Mesendoderm (in vitro differentiated cells): ENCODE measurements around the gene PLXNA3. TPM values are rescaled to one million over a fixed set of nuclear protein-coding genes. Genes with fewer than 3 reads are reported as not detected.

Experiments
- DNase-seq: peaks from one replicate; pipeline ENCODE4 v3.0.0; 2013
- H2AK5ac ChIP-seq: 2 replicates; pipeline ENCODE4 v1.6.1; 2013; ENCODE audit warnings: low read length, inconsistent platforms
- H2BK120ac ChIP-seq: 2 replicates; pipeline ENCODE4 v1.6.1; 2013; ENCODE audit warnings: low read depth, mild to moderate bottlenecking, low read length, moderate library complexity, mixed read lengths
- H2BK15ac ChIP-seq: replicated peaks from 2 replicates; pipeline ENCODE4 v1.6.1; 2013; ENCODE audit warnings: low read depth, mild to moderate bottlenecking, moderate library complexity
- H2BK5ac ChIP-seq: 2 replicates; pipeline ENCODE4 v1.6.1; 2013; ENCODE audit warnings: low read length, inconsistent platforms
- H3K18ac ChIP-seq: 2 replicates; pipeline ENCODE4 v1.6.1; 2013; ENCODE audit warnings: mild to moderate bottlenecking, low read length, mixed read lengths
- H3K23ac ChIP-seq: one replicate; pipeline ENCODE4 v1.6.1; 2013; ENCODE audit warnings: low read length
- H3K27ac ChIP-seq: 2 replicates; pipeline ENCODE4 v1.5.1; 2013; ENCODE audit warnings: low read depth, mild to moderate bottlenecking, inconsistent platforms, low read length, moderate library complexity
- H3K27me3 ChIP-seq: 2 replicates; pipeline ENCODE4 v1.6.1; 2013; ENCODE audit warnings: low read length, control low read depth, mild to moderate bottlenecking, inconsistent platforms; ENCODE audit not compliant: insufficient read depth, poor library complexity
- H3K36me3 ChIP-seq: 2 replicates; pipeline ENCODE4 v1.6.1; 2013; ENCODE audit warnings: low read length, inconsistent platforms; ENCODE audit not compliant: control insufficient read depth, insufficient read depth
- H3K4ac ChIP-seq: one replicate; pipeline ENCODE4 v1.6.1; 2013; ENCODE audit warnings: low read depth, mild to moderate bottlenecking, low read length, moderate library complexity
- H3K4me1 ChIP-seq: 2 replicates; pipeline ENCODE4 v1.6.1; 2013; ENCODE audit warnings: low read depth, low read length, inconsistent platforms; ENCODE audit not compliant: control insufficient read depth
- H3K4me2 ChIP-seq: 2 replicates; pipeline ENCODE4 v1.6.1; 2013; ENCODE audit warnings: low read length
- H3K4me3 ChIP-seq: 2 replicates; pipeline ENCODE4 v1.5.1; 2013; ENCODE audit warnings: mild to moderate bottlenecking, low read length
- H3K56ac ChIP-seq: one replicate; pipeline ENCODE4 v1.6.1; 2013; ENCODE audit warnings: low read length
- H3K79me1 ChIP-seq: 2 replicates; pipeline ENCODE4 v1.6.1; 2013; ENCODE audit warnings: low read length, inconsistent platforms
- H3K79me2 ChIP-seq: 2 replicates; pipeline ENCODE4 v1.6.1; 2013; ENCODE audit warnings: mild to moderate bottlenecking, low read length; ENCODE audit not compliant: control insufficient read depth, insufficient read depth
- H3K9ac ChIP-seq: 2 replicates; pipeline ENCODE4 v1.6.1; 2013; ENCODE audit warnings: low read length, inconsistent platforms
- H4K5ac ChIP-seq: one replicate; pipeline ENCODE4 v1.6.1; 2013; ENCODE audit warnings: low read length
- H4K8ac ChIP-seq: one replicate; pipeline ENCODE4 v1.6.1; 2013; ENCODE audit warnings: low read depth, mild to moderate bottlenecking, control low read depth, low read length, moderate library complexity
- WGBS: extraction: QIAGEN DNeasy Blood & Tissue Kit; methylation state at CpG from one replicate; pipeline ENCODE4 v1.1.7; 2013; ENCODE audit warnings: low lambda C conversion rate, missing lambda C conversion rate; ENCODE audit not compliant: insufficient coverage; ENCODE audit errors: extremely low coverage; 5-methylcytosine and 5-hydroxymethylcytosine counted together
- small RNA-seq: library from polyadenylated mRNA; stranded (forward); fragments of <200 nt; extraction: miRNeasy Mini kit (QIAGEN cat#:217004); gene quantifications from one replicate; pipeline ENCODE3, GENCODE V24; 2013; ENCODE audit not compliant: insufficient read depth

PLXNA3 gene

DNA sequence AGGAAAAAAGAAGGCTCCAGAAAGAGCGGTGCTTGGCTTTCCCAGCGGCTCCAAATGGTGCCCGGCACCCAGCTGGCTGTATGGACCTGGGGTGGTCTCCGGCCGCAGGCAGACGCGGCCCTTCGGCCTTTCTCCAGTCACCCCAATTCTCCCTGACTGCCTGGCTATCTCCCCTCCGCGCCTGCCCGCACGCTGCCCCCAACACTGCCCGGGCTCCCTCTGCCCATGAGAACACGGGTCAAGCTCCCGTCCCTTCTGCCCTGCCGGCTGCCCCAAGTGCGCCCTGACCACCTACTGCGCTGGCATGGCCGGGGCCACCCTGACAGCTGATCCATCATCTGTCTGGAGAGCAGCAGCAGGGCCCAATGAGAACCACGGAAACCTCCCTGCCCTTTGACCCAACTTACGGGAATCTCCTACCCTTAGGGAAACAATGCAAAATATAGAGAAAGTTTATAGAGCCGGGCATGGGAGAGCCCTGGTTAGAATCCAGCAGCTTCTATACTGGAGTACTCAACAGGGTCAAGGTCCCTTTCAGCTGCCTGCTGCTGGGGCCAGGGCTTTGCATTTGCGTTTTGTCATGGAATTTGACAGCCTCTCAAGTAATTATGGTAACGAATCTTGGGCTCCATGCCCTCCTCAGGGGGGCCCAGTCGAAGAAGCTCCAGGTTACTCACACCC lies 59.2 kb downstream of the PLXNA3 start:
- Histone ChIP-seq H3K27ac (no peak overlapping the region), H3K4me3 (no peak overlapping the region)
- peak; percentile 88 for DNase-seq

DNA sequence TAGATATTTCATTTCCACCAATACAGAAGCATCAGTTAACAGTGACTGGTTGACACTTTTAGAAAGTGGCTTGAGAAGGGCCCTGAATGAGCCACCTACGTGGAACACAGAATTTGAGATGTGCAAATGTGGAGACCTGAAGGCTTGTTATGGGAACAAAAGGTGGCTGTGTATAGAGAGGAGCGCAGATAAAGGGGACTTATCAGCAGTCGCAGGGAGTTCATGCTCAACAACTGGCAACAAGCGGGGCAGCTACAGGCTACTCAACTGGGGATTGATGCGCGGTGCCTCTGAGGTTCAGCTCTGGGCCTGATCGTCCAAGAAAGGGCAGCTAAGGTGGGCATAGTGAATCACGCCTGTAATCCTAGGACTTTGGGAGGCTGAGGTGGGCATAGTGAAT lies 61.3 kb downstream of the PLXNA3 start:
- Histone ChIP-seq H4K5ac (no peak overlapping the region), H3K79me2 (no peaks in the 10 kb centered on the region), H2AK5ac (no peak overlapping the region), H3K79me1 (no peaks in the 10 kb centered on the region), H4K8ac (no peak overlapping the region), H3K18ac (no peak overlapping the region), H3K4me2 (no peak overlapping the region), H3K4me1 (no peaks in the 10 kb centered on the region), H3K36me3 (no peaks in the 10 kb centered on the region), H3K9ac (no peak overlapping the region), H3K27ac (no peak overlapping the region), H2BK5ac (no peak overlapping the region), H3K4ac (no peak overlapping the region), H3K27me3 (no peaks in the 10 kb centered on the region), H2BK120ac (no peak overlapping the region), H3K23ac (no peak overlapping the region), H3K4me3 (no peak overlapping the region), H3K56ac (no peak overlapping the region), H2BK15ac (no peak overlapping the region)
- WGBS: no CpG with 5 or more reads among the region's 8 CpGs
- DNase-seq: no peak

More for the DNA sequence above, 59.2 kb downstream of the PLXNA3 start:
- Histone ChIP-seq H3K56ac (peak overlapping the region; percentile 88), H3K36me3 (no peaks in the 10 kb centered on the region), H2BK120ac (no peak overlapping the region), H3K4me1 (no peaks in the 10 kb centered on the region), H3K18ac (peak overlapping the region; percentile 1), H4K5ac (no peak overlapping the region), H2BK5ac (no peak overlapping the region), H4K8ac (no peak overlapping the region), H3K9ac (peak overlapping the region; percentile 40), H3K23ac (no peak overlapping the region), H3K4me2 (peak overlapping the region; percentile 78), H2BK15ac (no peak overlapping the region), H3K4ac (no peak overlapping the region), H3K79me1 (no peaks in the 10 kb centered on the region), H2AK5ac (no peak overlapping the region), H3K79me2 (no peaks in the 10 kb centered on the region), H3K27me3 (no peaks in the 10 kb centered on the region)
- no CpG with 5 or more reads among the region's 25 CpGs for WGBS

- H3K79me1 ChIP-seq: no peaks in the 10 kb centered on the region
- no peak overlapping the region for H3K56ac ChIP-seq
- H3K36me3 ChIP-seq: no peaks in the 10 kb centered on the region
- no peak overlapping the region for H3K23ac ChIP-seq
- no peaks in the 10 kb centered on the region for H3K4me1 ChIP-seq
- no peak overlapping the region for H2BK120ac ChIP-seq
- H3K27ac ChIP-seq: no peak overlapping the region
- no peak overlapping the region for H2BK5ac ChIP-seq
- H3K4me2 ChIP-seq: no peak overlapping the region
- no peak overlapping the region for H3K4ac ChIP-seq
- H4K5ac ChIP-seq: no peak overlapping the region
- no peak overlapping the region for H4K8ac ChIP-seq
- no peak overlapping the region for H3K9ac ChIP-seq
- DNase-seq: no peak
- H3K4me3 ChIP-seq: no peak overlapping the region
- no peak overlapping the region for H2AK5ac ChIP-seq
- no peaks in the 10 kb centered on the region for H3K27me3 ChIP-seq
- H3K18ac ChIP-seq: no peak overlapping the region
- no peaks in the 10 kb centered on the region for H3K79me2 ChIP-seq
- H2BK15ac ChIP-seq: no peak overlapping the region
- no CpG with 5 or more reads among the region's 14 CpGs for WGBS
Observed at GRCh38 chrX:154525606-154526490, 67.8 kb downstream of the PLXNA3 start.

GRCh38 chrX:154526901-154527675 lies 69.0 kb downstream of the PLXNA3 start:
- Histone ChIP-seq H2BK5ac (no peak overlapping the region), H3K4me2 (no peak overlapping the region), H2BK15ac (no peak overlapping the region), H4K8ac (no peak overlapping the region), H3K9ac (peak overlapping the region; percentile 63), H3K27ac (no peak overlapping the region), H2AK5ac (no peak overlapping the region), H3K56ac (peak overlapping the region; percentile 74), H3K79me1 (no peaks in the 10 kb centered on the region), H3K27me3 (no peaks in the 10 kb centered on the region), H3K4me3 (no peak overlapping the region), H3K79me2 (no peaks in the 10 kb centered on the region), H4K5ac (no peak overlapping the region), H3K4ac (no peak overlapping the region), H3K4me1 (no peaks in the 10 kb centered on the region), H2BK120ac (no peak overlapping the region), H3K36me3 (no peaks in the 10 kb centered on the region), H3K23ac (no peak overlapping the region), H3K18ac (no peak overlapping the region)
- peak; percentile 88 for DNase-seq
- no CpG with 5 or more reads among the region's 15 CpGs for WGBS

Small RNA genes lying within 50 kb of the gene (small RNA-seq; reads per million reads assigned to genes)
- gene MIR6858 (0.54 reads per million), gene RN7SL697P (not detected)
